Peyer's patch (tissue), 4 donors: ENCODE results near the gene B9D2. TPM values are rescaled to one million over a fixed set of nuclear protein-coding genes. Genes with fewer than 3 reads are reported as not detected.

Experiments used
- DNase-seq, 3 donors: peaks; one replicate each; pipeline ENCODE4 v3.0.0-alpha.2; 2017 to 2019
- H3K27ac ChIP-seq, 4 donors: fragments of 200-600 bp; sonication (generic); one replicate each; pipeline ENCODE4 v1.5.1; 2016 to 2019
- H3K27me3 ChIP-seq, 2 donors: fragments of 200-600 bp; sonication (generic); one replicate each; pipeline ENCODE4 v1.5.1; 2019
- H3K36me3 ChIP-seq, 3 donors: fragments of 200-600 bp; sonication (generic); one replicate each; pipeline ENCODE4 v1.5.1; 2016 to 2019
- H3K4me1 ChIP-seq, 4 donors: fragments of 200-600 bp; sonication (generic); one replicate each; pipeline ENCODE4 v1.5.1; 2016 to 2019
- H3K4me3 ChIP-seq, 4 donors: fragments of 200-600 bp; sonication (generic); 1 replicate in 3 of 4; 2 replicates in 1 of 4; pipeline ENCODE4 v1.5.1; 2016 to 2019; ENCODE audit warnings: mild to moderate bottlenecking in 1 of 4
- H3K9me3 ChIP-seq, 4 donors: fragments of 200-600 bp; sonication (generic); one replicate each; pipeline ENCODE4 v1.5.1; 2016 to 2019; ENCODE audit warnings: mild to moderate bottlenecking in 1 of 4
- POLR2A ChIP-seq, 2 donors: fragments of 450-650 bp; IDR thresholded peaks; one replicate each; pipeline ENCODE4 v1.5.1; 2017; ENCODE audit warnings: antibody characterized with exemption in 2 of 2, mild to moderate bottlenecking in 2 of 2, moderate library complexity in 2 of 2
- total RNA-seq, 4 donors: library from RNA; depleted of rRNA; stranded (reverse); fragments of >200 nt; gene quantifications; one replicate each; pipeline ENCODE4 v1.1.0, GENCODE V29; 2016
- TF ChIP-seq, protein P1 (sequence below), 6 experiments: fragments of 450-650 bp in 4 of 6; fragments of 200-600 bp in 2 of 6; sonication (generic) in 1 of 6; IDR thresholded peaks; one replicate each; pipeline ENCODE4 v1.5.1; 2017 to 2019; ENCODE audit warnings: antibody characterized with exemption in 6 of 6, mild to moderate bottlenecking in 3 of 6, moderate library complexity in 1 of 6

Gene B9D2
- total RNA-seq, 4 donors from 2014 or later: 3.6 to 6.8 (median 3.8) TPM; not detected in 1

DNA sequence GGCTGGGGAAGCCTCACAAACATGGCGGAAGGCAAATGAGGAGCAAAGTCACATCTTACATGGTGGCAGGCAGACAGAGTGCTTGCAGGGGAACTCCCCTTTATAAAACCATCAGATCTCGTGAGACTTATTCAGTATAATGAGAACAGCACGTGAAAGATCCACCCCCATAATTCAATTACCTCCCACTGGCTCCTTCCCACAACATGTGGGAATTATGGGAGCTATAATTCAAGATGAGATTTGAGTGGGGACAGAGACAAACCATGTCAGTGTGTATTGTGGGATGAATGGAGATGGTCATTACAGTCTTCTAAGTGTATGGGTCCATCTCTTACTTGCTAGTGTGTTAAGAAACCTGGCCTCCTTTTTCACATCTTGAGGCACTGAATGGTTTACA, 38.1 kb upstream of the B9D2 start:
- no peak overlapping the region for H3K4me3 ChIP-seq
- H3K4me1 ChIP-seq: peaks cover 0 to 13% (median 4%) of the 10 kb centered on the region in 4 donors
- no peaks in the 10 kb centered on the region for H3K27me3 ChIP-seq
- H3K9me3 ChIP-seq: no peaks in the 10 kb centered on the region
- H3K27ac ChIP-seq: no peak overlapping the region
- peaks cover 0 to 10% (median 0%) of the 10 kb centered on the region in 3 donors for H3K36me3 ChIP-seq
- no peak for TF ChIP-seq POLR2A (IDR thresholded peaks at IDR 0.05)
- TF ChIP-seq, protein P1, sequence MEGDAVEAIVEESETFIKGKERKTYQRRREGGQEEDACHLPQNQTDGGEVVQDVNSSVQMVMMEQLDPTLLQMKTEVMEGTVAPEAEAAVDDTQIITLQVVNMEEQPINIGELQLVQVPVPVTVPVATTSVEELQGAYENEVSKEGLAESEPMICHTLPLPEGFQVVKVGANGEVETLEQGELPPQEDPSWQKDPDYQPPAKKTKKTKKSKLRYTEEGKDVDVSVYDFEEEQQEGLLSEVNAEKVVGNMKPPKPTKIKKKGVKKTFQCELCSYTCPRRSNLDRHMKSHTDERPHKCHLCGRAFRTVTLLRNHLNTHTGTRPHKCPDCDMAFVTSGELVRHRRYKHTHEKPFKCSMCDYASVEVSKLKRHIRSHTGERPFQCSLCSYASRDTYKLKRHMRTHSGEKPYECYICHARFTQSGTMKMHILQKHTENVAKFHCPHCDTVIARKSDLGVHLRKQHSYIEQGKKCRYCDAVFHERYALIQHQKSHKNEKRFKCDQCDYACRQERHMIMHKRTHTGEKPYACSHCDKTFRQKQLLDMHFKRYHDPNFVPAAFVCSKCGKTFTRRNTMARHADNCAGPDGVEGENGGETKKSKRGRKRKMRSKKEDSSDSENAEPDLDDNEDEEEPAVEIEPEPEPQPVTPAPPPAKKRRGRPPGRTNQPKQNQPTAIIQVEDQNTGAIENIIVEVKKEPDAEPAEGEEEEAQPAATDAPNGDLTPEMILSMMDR (IDR thresholded peaks at IDR 0.05): no peak
- no peak for DNase-seq

DNA sequence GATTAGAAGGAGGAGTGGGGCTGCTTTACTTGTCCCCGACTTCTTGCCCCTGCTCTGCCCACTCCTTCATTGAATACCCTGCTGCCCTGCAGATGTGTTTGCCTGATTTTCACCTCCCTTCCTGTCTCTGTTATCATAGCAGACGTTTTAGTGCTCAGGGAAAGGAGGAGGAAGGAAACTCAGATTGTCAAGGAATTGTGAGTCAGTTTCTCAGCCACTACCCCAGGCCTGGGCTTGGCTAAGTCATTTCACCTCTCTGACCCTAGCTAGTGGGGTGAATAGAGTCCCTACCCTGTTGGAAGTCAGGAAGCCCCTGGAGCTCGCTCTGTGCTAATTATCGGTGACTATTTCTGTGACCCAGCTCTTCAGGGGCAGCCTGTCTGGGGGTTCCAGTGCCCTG, 37.5 kb upstream of the B9D2 start:
- peaks cover 0 to 10% (median 0%) of the 10 kb centered on the region in 3 donors for H3K36me3 ChIP-seq
- H3K4me3 ChIP-seq: no peak overlapping the region
- H3K27ac ChIP-seq: no peak overlapping the region
- no peaks in the 10 kb centered on the region for H3K27me3 ChIP-seq
- peaks cover 0 to 13% (median 4%) of the 10 kb centered on the region in 4 donors for H3K4me1 ChIP-seq
- TF ChIP-seq, protein P1 (IDR thresholded peaks at IDR 0.05): no peak
- TF ChIP-seq POLR2A (IDR thresholded peaks at IDR 0.05): no peak
- H3K9me3 ChIP-seq: no peaks in the 10 kb centered on the region
- no peak for DNase-seq

DNA sequence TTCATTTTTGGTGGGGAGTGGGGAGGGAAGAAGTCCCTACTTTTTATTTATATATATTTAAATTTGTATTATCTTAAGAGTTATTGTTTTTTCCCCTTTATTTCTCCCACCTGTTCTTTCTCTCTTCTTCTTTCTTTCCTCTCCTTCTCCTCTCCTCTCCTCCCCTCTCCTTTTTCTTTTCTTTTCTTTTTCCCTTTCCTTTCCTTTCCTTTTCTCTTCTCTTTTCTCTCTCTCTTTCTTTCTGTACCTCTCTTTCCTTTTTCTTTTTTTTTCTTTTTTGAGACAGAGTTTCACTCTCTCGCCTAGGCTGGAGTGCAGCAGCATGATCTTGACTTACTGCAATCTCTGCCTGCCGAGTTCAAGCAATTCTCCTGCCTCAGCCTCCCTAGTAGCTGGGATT, 35.6 kb upstream of the B9D2 start:
- no peak overlapping the region for H3K27ac ChIP-seq
- no peak overlapping the region for H3K4me3 ChIP-seq
- no peak for TF ChIP-seq POLR2A (IDR thresholded peaks at IDR 0.05)
- TF ChIP-seq, protein P1 (IDR thresholded peaks at IDR 0.05): no peak
- H3K4me1 ChIP-seq: peaks cover 0 to 19% (median 4%) of the 10 kb centered on the region in 4 donors
- no peak for DNase-seq
- H3K27me3 ChIP-seq: no peaks in the 10 kb centered on the region
- H3K9me3 ChIP-seq: no peaks in the 10 kb centered on the region
- H3K36me3 ChIP-seq: peaks cover 0 to 10% (median 0%) of the 10 kb centered on the region in 3 donors

DNA sequence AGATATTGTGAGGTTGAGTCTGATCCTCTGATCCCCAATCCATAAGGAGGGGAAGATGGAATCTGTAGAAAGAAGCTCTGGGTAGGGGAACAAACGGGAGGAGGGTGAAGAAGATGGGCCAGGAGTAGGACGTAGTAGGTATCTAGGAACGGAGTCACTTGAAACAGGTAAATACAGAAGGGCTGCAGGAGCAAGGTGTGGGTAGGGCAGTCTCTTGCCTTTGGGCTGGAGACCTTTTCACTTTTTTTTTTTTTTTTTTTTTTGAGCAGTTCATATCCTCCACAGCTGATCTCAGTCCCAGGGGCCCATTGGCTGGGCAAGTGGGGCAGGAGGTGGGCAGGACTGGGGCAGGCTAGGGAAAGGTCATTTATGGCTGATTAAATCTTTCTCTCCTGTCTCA, 35.1 kb upstream of the B9D2 start:
- H3K27ac ChIP-seq: no peak overlapping the region
- no peaks in the 10 kb centered on the region for H3K9me3 ChIP-seq
- peaks cover 0 to 10% (median 0%) of the 10 kb centered on the region in 3 donors for H3K36me3 ChIP-seq
- peaks cover 0 to 19% (median 4%) of the 10 kb centered on the region in 4 donors for H3K4me1 ChIP-seq
- no peak for TF ChIP-seq POLR2A (IDR thresholded peaks at IDR 0.05)
- TF ChIP-seq, protein P1 (IDR thresholded peaks at IDR 0.05): no peak
- H3K27me3 ChIP-seq: no peaks in the 10 kb centered on the region
- H3K4me3 ChIP-seq: peak overlapping the region in 1 of 4 donors; percentile 99
- no peak for DNase-seq

DNA sequence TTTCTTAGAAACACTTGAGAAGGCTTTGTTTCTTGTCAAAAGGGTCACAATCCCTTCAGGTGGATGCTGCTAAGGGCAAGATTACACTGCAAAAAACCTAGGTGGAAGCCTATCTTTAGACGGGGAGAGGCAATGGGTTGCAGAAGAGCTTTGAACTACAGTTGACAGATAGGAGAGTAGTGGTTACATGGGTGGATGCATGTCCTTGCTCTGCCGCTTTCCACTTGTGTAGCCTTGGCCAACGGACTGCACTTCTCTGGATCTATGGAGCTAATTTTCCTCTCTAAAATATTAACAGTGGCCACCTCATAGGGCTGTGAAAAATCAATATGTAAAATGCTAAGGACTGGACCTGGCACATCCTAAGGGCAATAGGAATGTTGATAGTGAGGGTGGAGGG, 34.6 kb upstream of the B9D2 start:
- no peak for DNase-seq
- Histone ChIP-seq H3K4me1 (peaks cover 0 to 19% (median 4%) of the 10 kb centered on the region in 4 donors), H3K27me3 (no peaks in the 10 kb centered on the region), H3K36me3 (peaks cover 0 to 10% (median 0%) of the 10 kb centered on the region in 3 donors), H3K27ac (peak overlapping the region in 1 of 4 donors; percentile 86), H3K4me3 (peak overlapping the region; percentile 89 to 99 (median 92)), H3K9me3 (no peaks in the 10 kb centered on the region)
- no peak for TF ChIP-seq POLR2A (IDR thresholded peaks at IDR 0.05)
- TF ChIP-seq, protein P1 (IDR thresholded peaks at IDR 0.05): no peak

DNA sequence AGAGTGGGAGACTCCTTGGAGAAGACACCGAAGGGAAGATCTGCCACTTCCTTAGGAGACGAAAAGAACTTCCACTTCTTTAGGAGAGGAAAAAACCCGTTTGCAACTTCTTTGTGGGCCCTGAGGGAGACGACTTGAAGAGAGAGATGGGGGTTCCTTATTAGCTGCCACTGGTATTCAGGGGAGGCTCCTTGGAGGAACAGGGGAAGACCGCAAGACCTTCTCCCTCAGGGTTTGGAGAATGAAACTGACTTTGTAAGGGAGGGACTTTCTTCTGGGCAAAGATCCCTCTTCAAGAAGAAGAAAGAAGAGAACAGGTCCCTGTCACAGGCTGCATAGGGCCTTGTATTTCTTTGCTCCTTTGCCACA, 34.1 kb upstream of the B9D2 start:
- Histone ChIP-seq H3K27me3 (no peaks in the 10 kb centered on the region), H3K27ac (peak overlapping the region; percentile 85 to 97 (median 86)), H3K9me3 (no peaks in the 10 kb centered on the region), H3K4me1 (peaks cover 0 to 19% (median 4%) of the 10 kb centered on the region in 4 donors), H3K4me3 (peak overlapping the region; percentile 89 to 99 (median 92)), H3K36me3 (peaks cover 0 to 10% (median 0%) of the 10 kb centered on the region in 3 donors)
- DNase-seq: no peak
- no peak for TF ChIP-seq POLR2A (IDR thresholded peaks at IDR 0.05)
- TF ChIP-seq, protein P1 (IDR thresholded peaks at IDR 0.05): no peak
